ENCODE data around the gene PI4KA. TPM values are rescaled to one million over a fixed set of nuclear protein-coding genes. Genes with fewer than 3 reads are reported as not detected.
"Not testable (repeated sequence)": the region's sequence is repeated elsewhere in the genome, so short reads cannot be mapped to it uniquely, and the experiment has no call there.

Gene PI4KA
- total RNA-seq, 6 experiments from 2014 or later = 35.3 to 55.4 (median 47.7) TPM

GRCh38 chr22:20904008-20904979 lies 45.7 kb upstream of the PI4KA start:
- 62% methylated on average over 7 of the region's 7 CpGs for WGBS (ENCODE audit: insufficient coverage, low coverage, low lambda C conversion rate, missing lambda C conversion rate)
- H3K4me3 ChIP-seq = no peak overlapping the region
- peaks cover 0 to 22% (median 2%) of the 10 kb centered on the region in 4 donors for H3K4me1 ChIP-seq
- TF ChIP-seq CTCF (IDR thresholded peaks at IDR 0.05) = no peak
- TF ChIP-seq POLR2A (IDR thresholded peaks at IDR 0.05) = no peak
- H3K9me3 ChIP-seq = no peaks in the 10 kb centered on the region
- ATAC-seq = peak; percentile 91 to 97 (median 93)
- intact Hi-C loops (cut with DNase I) = no loop called here
- no peaks in the 10 kb centered on the region for H3K27me3 ChIP-seq
- no peaks in the 10 kb centered on the region for H3K36me3 ChIP-seq
- H3K27ac ChIP-seq = peak overlapping the region; percentile 24 to 83 (median 43)
- peak in 1 of 3 donors; percentile 75 for DNase-seq

DNA sequence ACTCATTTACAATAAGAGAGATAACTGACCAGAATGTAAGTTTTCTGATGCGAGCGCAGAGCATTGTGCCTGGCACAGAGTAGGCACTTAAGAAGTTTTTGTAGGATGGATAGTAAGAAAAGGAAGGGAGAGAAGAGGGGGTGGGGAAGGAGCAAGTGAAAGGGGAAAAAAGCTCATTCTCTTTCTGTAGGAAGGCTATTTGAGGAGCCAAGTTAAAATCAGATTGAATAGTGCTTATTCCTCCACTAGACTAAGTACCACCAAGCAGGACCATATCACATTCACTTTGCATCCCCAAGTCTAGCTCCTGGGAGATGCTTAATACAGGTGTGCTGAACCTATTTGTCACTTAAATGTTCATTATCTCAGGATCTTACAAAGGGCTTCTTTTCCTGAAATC lies 44.5 kb upstream of the PI4KA start:
- H3K27me3 ChIP-seq = no peaks in the 10 kb centered on the region
- intact Hi-C loops (cut with DNase I) = no loop called here
- DNase-seq = no peak
- 89% methylated on average over 2 of the region's 2 CpGs for WGBS (ENCODE audit: insufficient coverage, low coverage, low lambda C conversion rate, missing lambda C conversion rate)
- no peak overlapping the region for H3K27ac ChIP-seq
- peaks cover 0 to 22% (median 2%) of the 10 kb centered on the region in 4 donors for H3K4me1 ChIP-seq
- no peak for TF ChIP-seq POLR2A (IDR thresholded peaks at IDR 0.05)
- TF ChIP-seq CTCF (IDR thresholded peaks at IDR 0.05) = no peak
- no peak overlapping the region for H3K4me3 ChIP-seq
- no peaks in the 10 kb centered on the region for H3K36me3 ChIP-seq
- no peaks in the 10 kb centered on the region for H3K9me3 ChIP-seq
- no peak for ATAC-seq

GRCh38 chr22:20901093-20902033 lies 42.8 kb upstream of the PI4KA start:
- DNase-seq; H3K27ac ChIP-seq; intact Hi-C loops (cut with DNase I); ATAC-seq; H3K27me3 ChIP-seq; H3K36me3 ChIP-seq; H3K4me3 ChIP-seq; H3K9me3 ChIP-seq: not testable (repeated sequence)
- WGBS (ENCODE audit: insufficient coverage, low coverage, low lambda C conversion rate, missing lambda C conversion rate) = 90% methylated on average over 15 of the region's 18 CpGs
- H3K4me1 ChIP-seq = peaks cover 0 to 22% (median 2%) of the 10 kb centered on the region in 4 donors

- TF ChIP-seq POLR2A (IDR thresholded peaks at IDR 0.05) (no peak), CTCF (IDR thresholded peaks at IDR 0.05) (no peak)
- intact Hi-C loops (cut with DNase I) = no loop called here
- Histone ChIP-seq H3K4me1 (peaks cover 0 to 16% (median under 1%) of the 10 kb centered on the region in 4 donors), H3K9me3 (no peaks in the 10 kb centered on the region), H3K36me3 (no peaks in the 10 kb centered on the region), H3K27ac (no peak overlapping the region), H3K4me3 (no peak overlapping the region), H3K27me3 (no peaks in the 10 kb centered on the region)
- 62% methylated on average over 7 of the region's 7 CpGs for WGBS (ENCODE audit: insufficient coverage, low coverage, low lambda C conversion rate, missing lambda C conversion rate)
- ATAC-seq = peak in 2 of 4 donors; percentile 44 to 71
- peak in 1 of 3 donors; percentile 52 for DNase-seq
Observed at GRCh38 chr22:20899827-20900423, 41.3 kb upstream of the PI4KA start.

DNA sequence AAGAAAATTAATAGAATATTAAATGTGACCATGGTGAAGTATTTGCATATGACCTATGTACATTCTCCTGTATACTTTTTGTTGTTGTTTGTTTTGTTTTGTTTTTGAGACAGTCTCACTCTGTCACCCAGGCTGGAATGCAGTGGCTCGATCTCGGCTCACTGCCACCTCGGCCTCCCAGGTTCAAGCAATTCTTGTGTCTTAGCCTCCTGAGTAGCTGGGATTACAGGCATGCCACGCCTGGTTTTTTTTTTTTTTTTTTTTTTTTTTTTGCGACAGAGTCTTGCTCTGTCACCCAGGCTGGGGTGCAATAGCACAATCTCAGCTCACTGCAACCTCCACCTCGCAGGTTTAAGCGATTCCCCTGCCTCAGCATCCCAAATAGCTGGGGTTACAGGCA lies 39.1 kb upstream of the PI4KA start:
- H3K27me3 ChIP-seq; H3K4me3 ChIP-seq; H3K36me3 ChIP-seq; intact Hi-C loops (cut with DNase I); H3K9me3 ChIP-seq; ATAC-seq; H3K4me1 ChIP-seq; H3K27ac ChIP-seq; DNase-seq: not testable (repeated sequence)
- WGBS (ENCODE audit: insufficient coverage, low coverage, low lambda C conversion rate, missing lambda C conversion rate) = 95% methylated on average over 5 of the region's 7 CpGs

Data from right lobe of liver (tissue), 6 donors.